DOHH2 (cell line): ENCODE data around the gene RRP8.

Experiments
- EZH2phosphoT487 ChIP-seq: fragments of 200-600 bp; sonication (generic); IDR thresholded peaks from 2 replicates; pipeline ENCODE4 v1.6.1; 2017; ENCODE audit warnings: borderline replicate concordance, mild to moderate bottlenecking, antibody characterized with exemption, low read length, moderate library complexity, mixed read lengths
- TF ChIP-seq, protein P1 (sequence below): fragments of 200-600 bp; sonication (generic); IDR thresholded peaks from one replicate; pipeline ENCODE4 v1.5.1; 2014; ENCODE audit warnings: antibody characterized with exemption, mild to moderate bottlenecking, low read depth, low read length; ENCODE audit not compliant: poor library complexity, severe bottlenecking

DNA sequence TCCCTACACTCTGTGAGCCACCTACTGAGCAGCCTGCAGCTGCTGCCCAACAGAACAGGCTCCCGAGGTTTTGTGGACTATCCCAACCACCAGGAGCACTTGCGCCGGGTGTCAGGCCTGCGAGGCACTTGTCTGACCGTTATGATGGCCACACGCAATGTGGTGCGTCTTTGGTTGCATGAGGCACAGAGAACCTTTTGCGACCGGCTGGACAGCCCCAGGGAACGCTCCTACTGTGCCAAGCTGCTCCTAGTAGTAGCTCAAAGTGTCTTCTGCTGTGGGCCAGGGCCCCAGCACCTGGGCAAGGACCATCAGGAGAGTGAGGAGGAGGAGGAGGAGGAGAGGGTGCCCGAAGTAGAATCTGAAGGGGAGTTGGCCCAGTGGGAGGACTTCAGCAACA, 46.4 kb downstream of the RRP8 start:
- TF ChIP-seq, protein P1, sequence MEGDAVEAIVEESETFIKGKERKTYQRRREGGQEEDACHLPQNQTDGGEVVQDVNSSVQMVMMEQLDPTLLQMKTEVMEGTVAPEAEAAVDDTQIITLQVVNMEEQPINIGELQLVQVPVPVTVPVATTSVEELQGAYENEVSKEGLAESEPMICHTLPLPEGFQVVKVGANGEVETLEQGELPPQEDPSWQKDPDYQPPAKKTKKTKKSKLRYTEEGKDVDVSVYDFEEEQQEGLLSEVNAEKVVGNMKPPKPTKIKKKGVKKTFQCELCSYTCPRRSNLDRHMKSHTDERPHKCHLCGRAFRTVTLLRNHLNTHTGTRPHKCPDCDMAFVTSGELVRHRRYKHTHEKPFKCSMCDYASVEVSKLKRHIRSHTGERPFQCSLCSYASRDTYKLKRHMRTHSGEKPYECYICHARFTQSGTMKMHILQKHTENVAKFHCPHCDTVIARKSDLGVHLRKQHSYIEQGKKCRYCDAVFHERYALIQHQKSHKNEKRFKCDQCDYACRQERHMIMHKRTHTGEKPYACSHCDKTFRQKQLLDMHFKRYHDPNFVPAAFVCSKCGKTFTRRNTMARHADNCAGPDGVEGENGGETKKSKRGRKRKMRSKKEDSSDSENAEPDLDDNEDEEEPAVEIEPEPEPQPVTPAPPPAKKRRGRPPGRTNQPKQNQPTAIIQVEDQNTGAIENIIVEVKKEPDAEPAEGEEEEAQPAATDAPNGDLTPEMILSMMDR: no peak
- TF ChIP-seq EZH2phosphoT487: no peak
